Measurements from ENCODE around the gene SPAG9. TPM values are rescaled to one million over a fixed set of nuclear protein-coding genes. Genes with fewer than 3 reads are reported as not detected.

SPAG9 gene
- polyA plus RNA-seq, 2 donors, result 12.7 to 15.1 TPM

DNA sequence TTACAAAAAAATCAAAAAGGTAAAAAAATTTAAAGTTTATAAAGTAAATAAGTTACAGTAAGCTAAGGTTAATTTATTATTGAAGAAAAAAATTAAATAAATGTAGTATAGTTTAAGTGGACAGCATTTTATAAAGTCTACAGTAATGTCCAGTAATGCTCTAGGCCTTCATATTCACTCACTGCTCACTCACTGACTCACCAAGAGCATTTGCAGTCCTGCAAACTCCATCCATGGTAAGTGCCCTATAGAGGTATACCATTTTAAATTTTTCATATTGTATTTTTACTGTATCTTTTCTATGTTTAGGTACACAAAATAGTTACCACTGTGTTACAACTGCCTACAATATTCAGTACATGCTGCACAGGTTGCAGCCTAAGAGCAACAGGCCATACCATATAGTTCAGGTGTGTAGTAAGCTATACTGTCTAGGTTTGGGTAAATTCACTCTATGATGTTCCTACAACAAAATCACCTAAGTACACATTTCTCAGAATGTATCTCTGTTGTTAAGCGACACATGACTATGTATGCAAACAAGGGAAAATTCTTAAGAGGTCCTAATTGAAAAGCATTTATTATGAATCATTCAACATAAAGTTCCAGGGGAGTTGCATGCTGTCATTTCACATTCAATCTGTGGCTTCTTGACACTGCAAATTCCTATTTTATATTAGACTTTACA is 92.3 kb downstream of the SPAG9 start:
- Histone ChIP-seq H3K27me3 (ENCODE audit: control insufficient read depth in 1 of 2, insufficient read depth in 2 of 2, low read length in 2 of 2) (no peaks in the 10 kb centered on the region), H3K4me3 (ENCODE audit: low read depth in 1 of 2, low read length in 2 of 2) (no peak overlapping the region), H3K36me3 (ENCODE audit: control insufficient read depth in 2 of 2, insufficient read depth in 2 of 2, low read length in 1 of 2) (no peaks in the 10 kb centered on the region), H3K4me1 (ENCODE audit: control insufficient read depth in 2 of 2, insufficient read depth in 2 of 2, low read length in 1 of 2) (no peaks in the 10 kb centered on the region), H3K9me3 (ENCODE audit: control insufficient read depth in 2 of 2, insufficient read depth in 1 of 2, low read depth in 1 of 2, low read length in 1 of 2) (no peaks in the 10 kb centered on the region), H3K27ac (ENCODE audit: low read depth in 2 of 2, low read length in 1 of 2) (no peak overlapping the region)
- WGBS, 2 donors, result 88 to 97% methylated on average over 1 of the region's 1 CpG

GRCh38 chr17:51018541-51018940 is 102.1 kb downstream of the SPAG9 start:
- peaks cover 4 to 5% of the 10 kb centered on the region in 2 donors for H3K36me3 ChIP-seq (ENCODE audit: control insufficient read depth in 2 of 2, insufficient read depth in 2 of 2, low read length in 1 of 2)
- no peak overlapping the region for H3K27ac ChIP-seq (ENCODE audit: low read depth in 2 of 2, low read length in 1 of 2)
- H3K4me3 ChIP-seq (ENCODE audit: low read depth in 1 of 2, low read length in 2 of 2), result no peak overlapping the region
- no peaks in the 10 kb centered on the region for H3K9me3 ChIP-seq (ENCODE audit: control insufficient read depth in 2 of 2, insufficient read depth in 1 of 2, low read depth in 1 of 2, low read length in 1 of 2)
- H3K27me3 ChIP-seq (ENCODE audit: control insufficient read depth in 1 of 2, insufficient read depth in 2 of 2, low read length in 2 of 2), result no peaks in the 10 kb centered on the region
- WGBS, 2 donors, result 92 to 95% methylated on average over 6 of the region's 6 CpGs
- H3K4me1 ChIP-seq (ENCODE audit: control insufficient read depth in 2 of 2, insufficient read depth in 2 of 2, low read length in 1 of 2), result no peaks in the 10 kb centered on the region

GRCh38 chr17:51017270-51017669 is 103.4 kb downstream of the SPAG9 start:
- peaks cover 4 to 5% of the 10 kb centered on the region in 2 donors for H3K36me3 ChIP-seq (ENCODE audit: control insufficient read depth in 2 of 2, insufficient read depth in 2 of 2, low read length in 1 of 2)

GRCh38 chr17:51016099-51016498 is 104.6 kb downstream of the SPAG9 start:
- Histone ChIP-seq H3K27me3 (ENCODE audit: control insufficient read depth in 1 of 2, insufficient read depth in 2 of 2, low read length in 2 of 2) (no peaks in the 10 kb centered on the region), H3K4me3 (ENCODE audit: low read depth in 1 of 2, low read length in 2 of 2) (no peak overlapping the region), H3K9me3 (ENCODE audit: control insufficient read depth in 2 of 2, insufficient read depth in 1 of 2, low read depth in 1 of 2, low read length in 1 of 2) (no peaks in the 10 kb centered on the region), H3K36me3 (ENCODE audit: control insufficient read depth in 2 of 2, insufficient read depth in 2 of 2, low read length in 1 of 2) (peaks cover 4 to 5% of the 10 kb centered on the region in 2 donors), H3K27ac (ENCODE audit: low read depth in 2 of 2, low read length in 1 of 2) (no peak overlapping the region), H3K4me1 (ENCODE audit: control insufficient read depth in 2 of 2, insufficient read depth in 2 of 2, low read length in 1 of 2) (no peaks in the 10 kb centered on the region)
- 70 to 74% methylated on average over 1 of the region's 1 CpG for WGBS, 2 donors

More at GRCh38 chr17:51017270-51017669, 103.4 kb downstream of the SPAG9 start:
- 87 to 88% methylated on average over 2 of the region's 2 CpGs for WGBS, 2 donors
- Histone ChIP-seq H3K4me3 (ENCODE audit: low read depth in 1 of 2, low read length in 2 of 2) (no peak overlapping the region), H3K27me3 (ENCODE audit: control insufficient read depth in 1 of 2, insufficient read depth in 2 of 2, low read length in 2 of 2) (no peaks in the 10 kb centered on the region), H3K4me1 (ENCODE audit: control insufficient read depth in 2 of 2, insufficient read depth in 2 of 2, low read length in 1 of 2) (no peaks in the 10 kb centered on the region), H3K27ac (ENCODE audit: low read depth in 2 of 2, low read length in 1 of 2) (no peak overlapping the region), H3K9me3 (ENCODE audit: control insufficient read depth in 2 of 2, insufficient read depth in 1 of 2, low read depth in 1 of 2, low read length in 1 of 2) (no peaks in the 10 kb centered on the region)

- no peak overlapping the region for H3K4me3 ChIP-seq (ENCODE audit: low read depth in 1 of 2, low read length in 2 of 2)
- no peaks in the 10 kb centered on the region for H3K27me3 ChIP-seq (ENCODE audit: control insufficient read depth in 1 of 2, insufficient read depth in 2 of 2, low read length in 2 of 2)
- no peaks in the 10 kb centered on the region for H3K9me3 ChIP-seq (ENCODE audit: control insufficient read depth in 2 of 2, insufficient read depth in 1 of 2, low read depth in 1 of 2, low read length in 1 of 2)
- H3K27ac ChIP-seq (ENCODE audit: low read depth in 2 of 2, low read length in 1 of 2), result no peak overlapping the region
- peaks cover 4 to 5% of the 10 kb centered on the region in 2 donors for H3K36me3 ChIP-seq (ENCODE audit: control insufficient read depth in 2 of 2, insufficient read depth in 2 of 2, low read length in 1 of 2)
- H3K4me1 ChIP-seq (ENCODE audit: control insufficient read depth in 2 of 2, insufficient read depth in 2 of 2, low read length in 1 of 2), result no peaks in the 10 kb centered on the region
- WGBS, 2 donors, result 47 to 71% methylated on average over 1 of the region's 1 CpG
Observed at GRCh38 chr17:51015145-51015558, 105.5 kb downstream of the SPAG9 start.

DNA sequence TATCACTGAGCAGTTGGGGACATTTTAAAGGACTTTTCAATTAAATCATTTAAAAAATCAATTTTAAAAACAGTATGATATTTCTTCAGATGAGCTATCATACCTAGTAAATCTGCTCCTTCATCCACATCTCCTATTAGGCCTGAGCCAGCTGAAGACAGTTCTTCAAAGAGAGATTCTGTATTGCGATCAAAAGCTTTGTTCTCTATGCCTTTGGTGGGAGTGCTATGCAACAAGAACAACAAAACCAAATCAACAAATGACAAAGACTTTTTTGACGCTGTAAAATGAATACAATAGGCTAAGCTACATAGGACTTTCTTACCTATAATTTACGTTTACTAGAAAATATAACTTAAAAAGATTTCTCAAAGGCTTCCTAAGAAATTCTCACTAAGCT is 106.5 kb downstream of the SPAG9 start:
- no peaks in the 10 kb centered on the region for H3K9me3 ChIP-seq (ENCODE audit: control insufficient read depth in 2 of 2, insufficient read depth in 1 of 2, low read depth in 1 of 2, low read length in 1 of 2)
- no peaks in the 10 kb centered on the region for H3K4me1 ChIP-seq (ENCODE audit: control insufficient read depth in 2 of 2, insufficient read depth in 2 of 2, low read length in 1 of 2)
- peaks cover 4 to 5% of the 10 kb centered on the region in 2 donors for H3K36me3 ChIP-seq (ENCODE audit: control insufficient read depth in 2 of 2, insufficient read depth in 2 of 2, low read length in 1 of 2)
- no peaks in the 10 kb centered on the region for H3K27me3 ChIP-seq (ENCODE audit: control insufficient read depth in 1 of 2, insufficient read depth in 2 of 2, low read length in 2 of 2)
- WGBS, 2 donors, result 95 to 98% methylated on average over 3 of the region's 3 CpGs
- H3K27ac ChIP-seq (ENCODE audit: low read depth in 2 of 2, low read length in 1 of 2), result no peak overlapping the region
- H3K4me3 ChIP-seq (ENCODE audit: low read depth in 1 of 2, low read length in 2 of 2), result no peak overlapping the region

DNA sequence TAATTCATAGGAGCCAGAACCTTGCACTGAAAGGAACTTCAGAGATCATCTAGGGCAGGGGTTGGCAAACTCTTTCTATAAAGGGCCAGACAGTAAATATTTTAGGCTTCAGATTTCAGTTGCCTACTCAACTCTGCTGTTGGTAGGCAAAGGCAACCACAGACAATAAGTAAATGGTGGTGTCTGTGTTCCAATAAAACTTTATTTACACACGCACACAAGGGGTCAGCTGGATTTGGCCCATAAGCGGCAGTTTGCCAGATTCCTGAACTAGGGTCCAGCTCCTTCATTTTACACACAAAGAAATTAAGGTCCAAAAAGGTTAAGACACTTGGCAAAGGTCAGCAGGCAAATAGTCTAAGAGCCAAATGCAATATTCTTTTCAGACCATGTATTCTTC is 107.3 kb downstream of the SPAG9 start:
- Histone ChIP-seq H3K4me3 (ENCODE audit: low read depth in 1 of 2, low read length in 2 of 2) (no peak overlapping the region), H3K27ac (ENCODE audit: low read depth in 2 of 2, low read length in 1 of 2) (no peak overlapping the region), H3K36me3 (ENCODE audit: control insufficient read depth in 2 of 2, insufficient read depth in 2 of 2, low read length in 1 of 2) (peaks cover under 1 to 2% of the 10 kb centered on the region in 2 donors), H3K27me3 (ENCODE audit: control insufficient read depth in 1 of 2, insufficient read depth in 2 of 2, low read length in 2 of 2) (no peaks in the 10 kb centered on the region), H3K9me3 (ENCODE audit: control insufficient read depth in 2 of 2, insufficient read depth in 1 of 2, low read depth in 1 of 2, low read length in 1 of 2) (no peaks in the 10 kb centered on the region), H3K4me1 (ENCODE audit: control insufficient read depth in 2 of 2, insufficient read depth in 2 of 2, low read length in 1 of 2) (no peaks in the 10 kb centered on the region)
- WGBS, 2 donors, result 97 to 100% methylated on average over 2 of the region's 2 CpGs

- Histone ChIP-seq H3K9me3 (ENCODE audit: control insufficient read depth in 2 of 2, insufficient read depth in 1 of 2, low read depth in 1 of 2, low read length in 1 of 2) (no peaks in the 10 kb centered on the region), H3K4me1 (ENCODE audit: control insufficient read depth in 2 of 2, insufficient read depth in 2 of 2, low read length in 1 of 2) (no peaks in the 10 kb centered on the region), H3K27me3 (ENCODE audit: control insufficient read depth in 1 of 2, insufficient read depth in 2 of 2, low read length in 2 of 2) (no peaks in the 10 kb centered on the region), H3K36me3 (ENCODE audit: control insufficient read depth in 2 of 2, insufficient read depth in 2 of 2, low read length in 1 of 2) (peaks cover 0 to 2% of the 10 kb centered on the region in 2 donors), H3K27ac (ENCODE audit: low read depth in 2 of 2, low read length in 1 of 2) (no peak overlapping the region), H3K4me3 (ENCODE audit: low read depth in 1 of 2, low read length in 2 of 2) (no peak overlapping the region)
- WGBS, 2 donors, result 97 to 98% methylated on average over 4 of the region's 4 CpGs
Observed at GRCh38 chr17:51012538-51012937, 108.1 kb downstream of the SPAG9 start.

DNA sequence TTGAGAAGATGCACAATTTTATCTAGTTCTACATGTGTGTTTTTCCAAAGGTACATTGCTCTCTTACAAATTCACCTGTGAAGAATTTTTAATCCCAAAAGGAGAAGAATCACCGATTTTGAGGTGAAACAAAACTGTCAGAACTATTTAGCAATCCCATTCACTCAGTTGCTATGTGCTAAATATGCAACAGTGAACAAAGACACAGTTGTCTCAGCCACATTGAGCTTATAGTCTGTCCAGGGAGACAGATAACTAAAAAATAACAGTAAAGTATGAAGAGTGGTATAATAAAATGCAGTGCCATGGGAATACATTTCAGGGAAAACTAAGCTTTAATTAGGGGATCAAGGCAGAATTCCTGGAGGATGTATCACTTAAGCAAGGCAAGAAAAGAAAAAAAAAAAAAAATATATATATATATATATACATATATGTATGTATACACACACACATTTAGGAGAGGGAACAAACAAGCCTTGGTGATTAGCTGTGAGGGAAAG is 110.4 kb downstream of the SPAG9 start:
- no peaks in the 10 kb centered on the region for H3K9me3 ChIP-seq (ENCODE audit: control insufficient read depth in 2 of 2, insufficient read depth in 1 of 2, low read depth in 1 of 2, low read length in 1 of 2)
- H3K27me3 ChIP-seq (ENCODE audit: control insufficient read depth in 1 of 2, insufficient read depth in 2 of 2, low read length in 2 of 2), result no peaks in the 10 kb centered on the region
- H3K27ac ChIP-seq (ENCODE audit: low read depth in 2 of 2, low read length in 1 of 2), result no peak overlapping the region
- no peak overlapping the region for H3K4me3 ChIP-seq (ENCODE audit: low read depth in 1 of 2, low read length in 2 of 2)
- H3K4me1 ChIP-seq (ENCODE audit: control insufficient read depth in 2 of 2, insufficient read depth in 2 of 2, low read length in 1 of 2), result no peaks in the 10 kb centered on the region
- 64 to 90% methylated on average over 1 of the region's 1 CpG for WGBS, 2 donors
- peaks cover 0 to 5% of the 10 kb centered on the region in 2 donors for H3K36me3 ChIP-seq (ENCODE audit: control insufficient read depth in 2 of 2, insufficient read depth in 2 of 2, low read length in 1 of 2)

DNA sequence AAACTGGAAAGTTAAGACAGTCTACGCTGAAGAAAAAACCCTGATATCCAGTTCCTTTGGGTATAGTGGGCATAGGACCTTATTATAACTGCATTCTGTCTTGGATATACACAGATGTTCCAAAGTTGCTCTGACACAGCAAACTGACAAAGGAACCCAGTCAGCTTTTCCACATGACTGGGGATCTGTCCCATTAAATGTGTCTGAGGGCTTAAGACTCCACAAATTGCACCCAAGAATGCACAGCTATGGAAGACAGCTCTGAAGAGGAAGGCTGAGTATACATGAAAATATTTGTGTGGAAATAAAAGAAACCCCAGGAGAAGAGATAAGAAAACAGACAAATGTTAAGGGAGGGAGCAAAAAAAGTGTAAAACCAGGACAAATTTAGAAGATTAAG is 114.1 kb downstream of the SPAG9 start:
- no peak overlapping the region for H3K4me3 ChIP-seq (ENCODE audit: low read depth in 1 of 2, low read length in 2 of 2)
- no peaks in the 10 kb centered on the region for H3K9me3 ChIP-seq (ENCODE audit: control insufficient read depth in 2 of 2, insufficient read depth in 1 of 2, low read depth in 1 of 2, low read length in 1 of 2)
- peak overlapping the region in 1 of 2 donors; percentile 14 for H3K27ac ChIP-seq (ENCODE audit: low read depth in 2 of 2, low read length in 1 of 2)
- no peaks in the 10 kb centered on the region for H3K4me1 ChIP-seq (ENCODE audit: control insufficient read depth in 2 of 2, insufficient read depth in 2 of 2, low read length in 1 of 2)
- H3K36me3 ChIP-seq (ENCODE audit: control insufficient read depth in 2 of 2, insufficient read depth in 2 of 2, low read length in 1 of 2), result peaks cover 0 to 3% of the 10 kb centered on the region in 2 donors
- H3K27me3 ChIP-seq (ENCODE audit: control insufficient read depth in 1 of 2, insufficient read depth in 2 of 2, low read length in 2 of 2), result no peaks in the 10 kb centered on the region
- 98 to 100% methylated on average over 1 of the region's 1 CpG for whole genome bisulfite sequencing, 2 donors

All from esophagus (tissue), 2 donors.